Chondrocyte (in vitro differentiated cells): ENCODE measurements around the gene STK24. TPM values are rescaled to one million over a fixed set of nuclear protein-coding genes. Genes with fewer than 3 reads are reported as not detected.
A peak's percentile ranks its signal among the peaks of the same experiment; 100 is the strongest.

Experiments
- DNase-seq: peaks from one replicate; pipeline ENCODE4 v3.0.0; 2021; ENCODE audit warnings: mixed read lengths, low spot score
- H3K27ac Mint-ChIP-seq: one replicate; pipeline ENCODE4 v1.8.0; 2021; ENCODE audit warnings: mild to moderate bottlenecking, moderate library complexity, mixed read lengths; ENCODE audit not compliant: unreplicated experiment
- H3K27me3 Mint-ChIP-seq: 2 replicates; pipeline ENCODE4 v1.8.0; 2021; ENCODE audit warnings: low read depth, mixed read lengths
- H3K36me3 Mint-ChIP-seq: 2 replicates; pipeline ENCODE4 v1.8.0; 2021; ENCODE audit warnings: low read depth, mixed read lengths
- H3K4me1 Mint-ChIP-seq: 2 replicates; pipeline ENCODE4 v1.8.0; 2021; ENCODE audit warnings: low read depth, mild to moderate bottlenecking, mixed read lengths
- H3K4me3 Mint-ChIP-seq: one replicate; pipeline ENCODE4 v1.8.0; 2021; ENCODE audit warnings: mild to moderate bottlenecking, moderate library complexity, mixed read lengths; ENCODE audit not compliant: unreplicated experiment
- H3K9me3 Mint-ChIP-seq: 2 replicates; pipeline ENCODE4 v1.8.0; 2021; ENCODE audit warnings: low read depth, mixed read lengths
- total RNA-seq: library from RNA; stranded (reverse); gene quantifications from 3 replicates; pipeline ENCODE4 v1.2.1, GENCODE V29; 2021
- TF ChIP-seq, protein P1 (sequence below): fragments of 200-600 bp; sonication (generic); IDR thresholded peaks from 2 replicates; pipeline ENCODE4 v1.5.0; 2021; ENCODE audit warnings: antibody characterized with exemption, mild to moderate bottlenecking, moderate library complexity

The STK24 gene
- total RNA-seq, 1 donor from 2014 or later: 100 TPM

DNA sequence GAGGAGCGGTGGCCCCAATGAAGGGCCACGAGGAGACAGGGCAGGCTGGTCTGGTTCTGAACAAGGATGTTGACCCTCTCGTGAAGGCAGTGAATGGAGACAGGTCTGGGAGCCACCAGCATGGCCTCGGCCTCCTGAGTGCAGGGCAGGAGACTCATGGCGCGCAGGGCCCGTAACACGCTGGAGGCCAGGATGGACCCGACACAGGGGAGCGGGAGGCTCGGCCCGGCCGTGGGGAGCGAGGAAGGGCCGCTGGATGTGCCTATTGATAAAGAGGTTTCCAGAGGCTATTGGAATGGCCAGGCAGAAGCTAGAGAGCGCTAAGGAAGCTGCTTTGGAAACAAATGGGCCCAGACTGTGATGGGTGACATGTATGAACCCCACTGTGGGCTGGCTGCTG lies 132.5 kb downstream of the STK24 start:
- H3K9me3 Mint-ChIP-seq: no peaks in the 10 kb centered on the region
- no peak for DNase-seq
- TF ChIP-seq, protein P1, sequence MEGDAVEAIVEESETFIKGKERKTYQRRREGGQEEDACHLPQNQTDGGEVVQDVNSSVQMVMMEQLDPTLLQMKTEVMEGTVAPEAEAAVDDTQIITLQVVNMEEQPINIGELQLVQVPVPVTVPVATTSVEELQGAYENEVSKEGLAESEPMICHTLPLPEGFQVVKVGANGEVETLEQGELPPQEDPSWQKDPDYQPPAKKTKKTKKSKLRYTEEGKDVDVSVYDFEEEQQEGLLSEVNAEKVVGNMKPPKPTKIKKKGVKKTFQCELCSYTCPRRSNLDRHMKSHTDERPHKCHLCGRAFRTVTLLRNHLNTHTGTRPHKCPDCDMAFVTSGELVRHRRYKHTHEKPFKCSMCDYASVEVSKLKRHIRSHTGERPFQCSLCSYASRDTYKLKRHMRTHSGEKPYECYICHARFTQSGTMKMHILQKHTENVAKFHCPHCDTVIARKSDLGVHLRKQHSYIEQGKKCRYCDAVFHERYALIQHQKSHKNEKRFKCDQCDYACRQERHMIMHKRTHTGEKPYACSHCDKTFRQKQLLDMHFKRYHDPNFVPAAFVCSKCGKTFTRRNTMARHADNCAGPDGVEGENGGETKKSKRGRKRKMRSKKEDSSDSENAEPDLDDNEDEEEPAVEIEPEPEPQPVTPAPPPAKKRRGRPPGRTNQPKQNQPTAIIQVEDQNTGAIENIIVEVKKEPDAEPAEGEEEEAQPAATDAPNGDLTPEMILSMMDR: no peak
- no peak overlapping the region for H3K4me3 Mint-ChIP-seq
- peaks cover 42% of the 10 kb centered on the region for H3K4me1 Mint-ChIP-seq
- H3K27ac Mint-ChIP-seq: peak overlapping the region; percentile 78
- H3K27me3 Mint-ChIP-seq: no peaks in the 10 kb centered on the region
- H3K36me3 Mint-ChIP-seq: peaks cover 33% of the 10 kb centered on the region

DNA sequence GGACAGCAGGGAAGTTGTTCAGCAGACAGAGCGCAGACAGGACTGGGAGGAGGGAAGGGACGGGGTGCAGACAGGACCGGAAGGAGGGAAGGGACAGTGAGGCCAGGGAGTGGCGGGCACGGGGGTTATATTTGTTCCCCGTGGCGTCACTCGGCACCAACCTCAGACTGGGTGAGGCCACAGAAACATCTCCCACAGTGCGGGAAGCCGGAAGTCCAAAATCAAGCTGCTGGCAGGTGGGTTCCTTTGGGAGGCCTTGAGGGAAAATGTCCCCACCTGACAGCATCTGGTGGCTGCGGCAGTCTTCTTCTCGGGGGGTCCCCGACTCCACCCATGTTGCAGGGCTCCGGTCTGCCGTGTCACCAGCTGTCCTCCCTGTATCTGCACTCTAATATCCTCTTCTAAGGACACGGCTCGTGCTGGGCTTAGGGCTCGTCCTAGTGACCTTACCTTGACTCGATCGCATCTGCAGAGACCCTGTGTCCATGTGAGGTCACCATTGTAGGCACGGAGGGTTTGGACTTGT lies 133.0 kb downstream of the STK24 start:
- no peak for DNase-seq
- peaks cover 31% of the 10 kb centered on the region for H3K36me3 Mint-ChIP-seq
- no peaks in the 10 kb centered on the region for H3K27me3 Mint-ChIP-seq
- peak overlapping the region; percentile 98 for H3K27ac Mint-ChIP-seq
- TF ChIP-seq, protein P1: no peak
- H3K4me3 Mint-ChIP-seq: peak overlapping the region; percentile 7
- no peaks in the 10 kb centered on the region for H3K9me3 Mint-ChIP-seq
- H3K4me1 Mint-ChIP-seq: peaks cover 37% of the 10 kb centered on the region

- Mint-ChIP-seq H3K4me1 (peaks cover 31% of the 10 kb centered on the region), H3K27ac (peak overlapping the region; percentile 98), H3K36me3 (peaks cover 29% of the 10 kb centered on the region), H3K9me3 (no peaks in the 10 kb centered on the region), H3K27me3 (no peaks in the 10 kb centered on the region), H3K4me3 (no peak overlapping the region)
- no peak for DNase-seq
- TF ChIP-seq, protein P1: no peak
Observed at GRCh38 chr13:98443329-98443728, 133.6 kb downstream of the STK24 start.

GRCh38 chr13:98442391-98443230 lies 134.3 kb downstream of the STK24 start:
- DNase-seq: peak; percentile 69
- H3K9me3 Mint-ChIP-seq: no peaks in the 10 kb centered on the region
- H3K4me3 Mint-ChIP-seq: no peak overlapping the region
- peaks cover 27% of the 10 kb centered on the region for H3K36me3 Mint-ChIP-seq
- peaks cover 27% of the 10 kb centered on the region for H3K4me1 Mint-ChIP-seq
- TF ChIP-seq, protein P1: no peak
- H3K27me3 Mint-ChIP-seq: no peaks in the 10 kb centered on the region
- peak overlapping the region; percentile 98 for H3K27ac Mint-ChIP-seq

DNA sequence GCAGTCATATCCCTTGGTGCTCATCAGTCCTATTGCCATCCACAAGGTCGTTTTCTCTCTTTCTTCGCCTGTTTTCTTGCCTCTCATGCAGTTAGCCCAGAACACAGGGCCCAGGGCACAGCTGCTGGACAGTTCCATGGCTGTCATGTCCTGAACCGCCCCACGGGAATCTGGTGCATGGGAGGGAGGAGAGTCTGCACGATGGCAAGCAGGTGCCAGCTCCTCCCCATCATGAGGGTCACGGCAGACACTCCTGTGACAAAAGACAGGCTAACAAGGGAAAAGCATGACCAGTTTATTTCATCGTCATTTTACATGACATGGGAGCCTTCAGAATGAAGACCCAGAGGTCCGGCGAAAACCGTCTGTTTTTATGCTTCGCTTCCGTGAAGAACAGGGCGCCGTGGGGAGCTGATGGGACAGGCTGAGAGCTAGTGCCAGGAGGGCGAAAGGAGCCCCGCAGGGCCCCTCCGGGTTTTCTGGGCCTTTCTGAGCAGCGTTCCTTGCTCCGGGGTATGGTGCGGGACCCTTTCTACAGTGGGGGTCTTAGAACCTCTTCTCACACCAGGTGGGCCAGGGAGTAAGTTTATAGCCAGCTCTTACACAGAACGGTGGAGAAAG lies 135.7 kb downstream of the STK24 start:
- Mint-ChIP-seq H3K36me3 (peaks cover 28% of the 10 kb centered on the region), H3K9me3 (no peaks in the 10 kb centered on the region)

More for the DNA sequence above, 135.7 kb downstream of the STK24 start:
- no peaks in the 10 kb centered on the region for H3K27me3 Mint-ChIP-seq
- peaks cover 27% of the 10 kb centered on the region for H3K4me1 Mint-ChIP-seq
- TF ChIP-seq, protein P1: no peak
- H3K27ac Mint-ChIP-seq: peak overlapping the region; percentile 69
- no peak for DNase-seq
- no peak overlapping the region for H3K4me3 Mint-ChIP-seq
